SKM-1 (cell line): ENCODE data around the gene HPS3.
"Not testable (repeated sequence)": the region's sequence is repeated elsewhere in the genome, so short reads cannot be mapped to it uniquely, and the experiment has no call there.

ENCODE experiments used
- DNase-seq: peaks from one replicate; lab custom pipeline; 2025; ENCODE audit not compliant: unreplicated experiment; lab: John Stamatoyannopoulos, UW

The HPS3 gene

GRCh38 chr3:149186219-149186618 lies 56.8 kb downstream of the HPS3 start:
- no peak for DNase-seq

- DNase-seq: no peak
These were observed 57.3 kb downstream of the HPS3 start for GRCh38 chr3:149186721-149187120.

- DNase-seq: no peak
These were observed 59.1 kb downstream of the HPS3 start for GRCh38 chr3:149188494-149188893.

DNA sequence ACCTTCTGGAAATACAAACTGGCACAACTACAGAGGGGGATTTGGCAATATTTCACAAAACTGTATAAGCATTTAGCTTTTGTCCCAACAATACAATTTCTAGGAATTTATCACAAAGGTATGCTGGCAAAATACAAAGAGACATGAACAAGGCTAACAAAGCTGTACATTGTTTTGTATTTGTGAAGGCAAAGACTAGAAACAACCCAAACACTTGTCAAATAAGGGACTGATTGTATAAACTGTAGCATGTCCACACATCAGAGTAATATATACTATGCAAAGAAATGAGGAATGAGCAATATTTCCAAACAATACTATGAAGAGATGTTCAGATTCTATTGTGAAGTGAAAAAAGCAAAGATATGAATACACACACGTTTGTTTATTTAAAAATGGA lies 65.8 kb downstream of the HPS3 start:
- DNase-seq: no peak

DNA sequence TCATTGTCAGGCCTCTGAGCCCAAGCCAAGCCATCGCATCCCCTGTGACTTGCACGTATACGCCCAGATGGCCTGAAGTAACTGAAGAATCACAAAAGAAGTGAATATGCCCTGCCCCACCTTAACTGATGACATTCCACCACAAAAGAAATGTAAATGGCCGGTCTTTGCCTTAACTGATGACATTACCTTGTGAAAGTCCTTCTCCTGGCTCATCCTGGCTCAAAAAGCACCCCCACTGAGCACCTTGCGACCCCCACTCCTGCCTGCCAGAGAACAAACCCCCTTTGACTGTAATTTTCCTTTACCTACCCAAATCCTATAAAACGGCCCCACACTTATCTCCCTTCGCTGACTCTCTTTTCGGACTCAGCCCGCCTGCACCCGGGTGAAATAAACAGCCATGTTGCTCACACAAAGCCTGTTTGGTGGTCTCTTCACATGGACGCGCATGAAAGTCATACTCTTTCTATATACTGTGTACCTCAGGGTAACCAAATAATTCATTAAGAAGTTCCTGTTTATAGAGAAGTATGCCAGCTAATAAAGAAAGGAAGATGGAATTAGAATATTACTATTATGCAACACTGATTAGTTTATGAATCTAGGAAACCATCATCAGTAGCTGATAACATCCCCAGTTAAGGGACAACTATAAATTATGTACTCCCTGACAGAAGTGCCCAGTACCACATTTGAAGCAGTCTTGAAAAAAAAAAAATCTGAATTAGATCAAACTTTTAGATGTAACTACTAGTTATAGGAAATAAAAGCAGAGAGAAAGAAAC lies 67.6 kb downstream of the HPS3 start:
- not testable (repeated sequence) for DNase-seq

DNA sequence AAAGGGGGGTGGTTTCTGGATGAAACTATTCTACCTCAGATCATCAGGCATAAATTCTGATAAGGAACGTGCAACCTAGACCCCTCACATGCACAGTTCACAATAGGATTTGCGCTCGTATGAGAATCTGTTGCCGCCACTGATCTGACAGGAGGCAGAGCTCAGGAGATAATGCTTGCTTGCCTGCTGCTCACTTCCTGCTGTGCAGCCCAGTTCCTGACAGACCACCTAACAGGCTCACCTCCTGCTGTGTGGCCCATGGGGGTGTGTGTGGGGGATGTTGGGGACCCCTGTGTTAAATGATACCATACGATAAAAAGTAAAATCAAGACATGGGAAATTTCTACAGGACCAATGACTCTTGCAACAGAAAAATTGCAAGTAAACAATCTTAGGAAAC lies 68.2 kb downstream of the HPS3 start:
- no peak for DNase-seq

- DNase-seq: no peak
These were observed 69.2 kb downstream of the HPS3 start for GRCh38 chr3:149198611-149199010.

- DNase-seq: no peak
These were observed 70.0 kb downstream of the HPS3 start for GRCh38 chr3:149199474-149199873.

GRCh38 chr3:149203758-149204157 lies 74.3 kb downstream of the HPS3 start:
- peak; percentile 84 for DNase-seq

DNA sequence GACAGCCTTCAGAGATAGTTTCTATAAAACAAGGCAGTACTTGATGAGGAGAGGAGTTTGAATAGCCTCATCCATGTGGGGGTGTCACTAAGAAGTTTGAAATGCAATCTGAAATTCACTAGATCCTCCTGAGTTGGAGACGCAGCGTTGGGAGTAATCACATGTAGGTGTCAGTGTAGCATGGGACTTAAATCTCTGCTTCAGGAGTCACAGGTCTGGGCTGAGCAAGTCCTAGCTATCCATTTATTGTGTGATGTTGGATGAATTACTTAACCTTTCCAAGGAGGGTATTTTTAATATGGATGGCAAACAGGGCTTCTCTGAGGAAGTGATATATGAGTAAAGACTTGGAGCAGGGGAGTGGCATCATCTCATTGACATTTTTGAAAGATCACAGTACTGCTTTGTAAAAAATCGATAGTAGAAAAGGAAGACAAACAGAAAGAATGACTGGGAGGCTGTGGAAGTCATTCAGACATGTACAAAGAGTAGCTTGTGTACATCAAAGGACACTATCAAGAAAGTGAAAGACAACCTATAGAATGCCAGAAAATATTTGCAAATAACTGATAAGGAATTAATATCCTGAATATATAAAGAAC lies 75.1 kb downstream of the HPS3 start:
- no peak for DNase-seq

GRCh38 chr3:149207475-149207874 lies 78.0 kb downstream of the HPS3 start:
- no peak for DNase-seq

DNA sequence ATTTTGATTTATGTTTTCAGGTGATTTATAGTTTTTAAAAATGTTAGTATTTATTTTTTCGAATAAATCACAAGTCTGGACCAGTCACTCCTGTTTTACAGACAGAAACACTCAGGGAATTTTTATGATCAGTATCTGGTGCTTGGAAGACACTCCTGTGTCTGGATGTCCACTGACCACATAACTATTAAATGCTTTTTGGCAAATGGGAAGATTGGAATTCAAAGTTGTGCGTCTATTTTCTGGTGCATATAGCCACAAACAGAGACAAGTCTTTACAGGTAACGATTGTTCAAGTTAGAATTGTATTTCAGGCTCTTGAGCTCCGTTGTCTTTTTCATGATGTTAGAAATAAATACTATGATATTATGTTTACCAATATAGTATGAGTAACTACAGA lies 80.0 kb downstream of the HPS3 start:
- no peak for DNase-seq

DNA sequence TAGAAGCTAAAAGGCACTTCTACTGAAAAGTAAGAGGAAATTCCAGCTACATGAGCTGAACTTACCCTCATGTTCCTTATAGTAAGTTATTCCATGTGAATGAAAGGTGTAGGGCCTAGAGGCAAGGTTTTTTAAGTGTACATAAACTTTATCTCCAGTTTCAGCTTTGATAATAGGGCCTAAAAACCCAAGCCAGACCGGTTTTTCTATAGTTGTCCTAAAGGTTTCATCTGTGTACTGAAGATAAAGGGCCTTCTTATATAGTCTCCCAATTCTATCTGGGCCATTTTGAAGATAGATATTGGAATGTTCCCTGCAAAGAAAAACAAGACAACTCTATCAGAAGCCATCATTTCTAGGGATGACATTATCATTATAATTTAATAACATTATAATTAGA lies 82.9 kb downstream of the HPS3 start:
- DNase-seq: no peak

DNA sequence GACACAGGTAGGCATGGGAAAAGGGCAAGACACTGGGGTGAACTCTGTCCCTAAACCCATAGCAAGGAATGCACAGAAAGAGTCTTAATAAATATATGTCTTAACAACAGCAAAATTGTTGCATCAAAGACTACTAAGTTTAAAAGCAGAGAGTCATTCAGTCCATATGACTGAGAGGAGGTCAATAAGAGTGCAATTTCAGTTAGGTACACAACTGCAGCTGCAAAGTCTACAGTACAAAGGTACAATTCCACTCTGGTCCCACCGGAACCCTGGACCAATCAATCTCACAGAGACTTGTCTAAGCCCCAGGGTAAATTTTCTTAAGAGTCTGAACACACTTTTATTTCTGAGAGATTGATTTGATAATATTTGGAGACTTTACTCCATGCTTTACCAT lies 85.3 kb downstream of the HPS3 start:
- no peak for DNase-seq

GRCh38 chr3:149215515-149215914 lies 86.1 kb downstream of the HPS3 start:
- no peak for DNase-seq

DNA sequence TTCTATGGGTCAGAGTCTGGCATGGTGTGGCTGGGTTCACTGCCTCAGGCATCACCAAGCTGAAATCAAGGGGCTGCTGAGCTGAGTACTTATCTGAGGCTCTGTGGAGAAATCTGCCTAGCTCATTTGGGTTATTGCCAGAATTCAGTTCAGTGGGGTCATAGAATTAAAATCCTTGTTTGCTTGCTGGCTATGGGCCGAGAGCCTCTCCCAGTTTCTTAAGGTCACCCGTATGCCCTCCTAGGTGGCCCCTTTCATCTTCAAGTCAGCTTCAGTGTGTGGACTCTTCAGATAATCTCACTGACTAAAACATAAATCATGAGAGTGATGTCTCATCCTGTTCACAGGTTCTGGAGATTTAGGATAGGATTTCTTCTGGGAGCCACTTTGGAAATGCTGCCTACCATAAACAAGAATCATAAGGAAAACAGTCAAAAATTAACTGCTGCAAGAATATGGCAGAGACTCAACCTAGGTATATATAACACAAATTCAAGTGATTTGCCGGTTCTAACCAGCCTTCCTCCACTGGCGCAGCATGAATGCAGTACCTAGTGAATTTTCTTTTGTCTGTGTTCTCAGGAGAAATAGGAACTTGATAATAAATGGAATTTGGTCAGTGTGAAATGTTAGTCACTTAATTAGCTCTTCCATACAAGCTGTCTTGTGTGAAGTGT lies 86.9 kb downstream of the HPS3 start:
- no peak for DNase-seq

- DNase-seq: no peak
These were observed 87.9 kb downstream of the HPS3 start for GRCh38 chr3:149217347-149217746.

DNA sequence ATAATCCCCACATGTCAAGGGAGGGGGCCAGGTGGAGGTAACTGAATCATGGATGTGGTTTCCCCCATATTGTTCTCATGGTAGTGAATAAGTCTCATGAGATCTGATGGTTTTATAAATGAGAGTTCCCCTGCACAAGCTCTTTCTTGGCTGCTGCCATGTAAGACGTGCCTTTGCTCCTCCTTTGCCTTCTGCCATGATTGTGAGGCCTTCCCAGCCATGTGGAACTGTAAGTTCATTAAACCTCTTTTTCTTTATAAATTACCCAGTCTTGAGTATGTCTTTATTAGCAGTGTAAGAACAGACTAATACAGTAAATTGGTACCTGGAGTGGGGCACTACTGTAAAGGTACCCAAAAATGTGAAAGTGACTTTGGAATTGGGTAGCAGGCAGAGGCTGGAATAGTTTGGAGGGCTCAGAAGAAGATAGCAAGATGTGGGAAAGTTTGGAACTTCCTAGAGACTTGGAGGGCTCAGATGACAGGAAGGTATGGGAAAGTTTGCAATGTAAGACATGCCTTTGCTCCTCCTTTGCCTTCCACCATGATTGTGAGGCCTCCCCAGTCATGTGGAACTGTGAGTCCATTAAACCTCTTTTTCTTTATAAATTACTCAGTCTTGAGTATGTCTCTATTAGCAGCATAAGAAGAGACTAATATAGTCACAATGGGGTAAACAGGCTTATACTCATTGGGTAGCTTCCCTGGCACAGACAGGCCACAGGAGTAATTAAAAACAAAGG lies 90.1 kb downstream of the HPS3 start:
- not testable (repeated sequence) for DNase-seq

DNA sequence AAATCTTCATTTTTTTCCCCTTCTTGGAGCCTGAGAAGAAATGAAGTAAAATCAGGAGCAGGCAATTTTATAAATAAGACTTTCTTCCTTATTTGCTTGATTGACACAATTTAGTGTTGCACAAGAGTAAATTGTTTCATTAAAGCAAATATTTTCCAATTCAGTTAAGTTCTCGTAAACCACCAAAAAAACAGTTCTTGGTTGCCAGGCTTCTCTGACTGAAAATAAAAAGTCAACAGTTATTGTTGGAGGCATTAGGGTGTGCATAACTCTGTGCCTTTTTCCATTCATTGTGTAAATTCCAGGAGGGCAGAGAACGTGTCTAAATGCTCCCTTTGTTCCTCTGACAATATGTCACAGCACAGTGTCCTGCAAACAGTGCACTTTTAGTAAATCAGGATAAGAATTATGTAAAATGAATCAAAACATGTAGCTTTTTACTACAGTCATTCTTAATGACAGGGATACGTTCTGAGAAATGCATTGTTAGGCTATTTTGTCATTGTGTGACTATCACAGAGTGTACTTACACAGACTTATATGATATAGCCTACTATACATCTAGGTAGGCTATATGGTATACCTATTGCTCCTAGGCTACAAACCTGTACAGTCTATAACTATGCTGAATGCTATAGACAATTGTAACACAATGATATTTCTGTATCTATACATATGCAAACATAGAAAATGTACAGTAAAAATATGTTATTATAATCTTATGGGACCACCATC lies 92.5 kb downstream of the HPS3 start, which contains the start of gene CP:
TSS of gene CP (minus strand) at position 47 of the 735 bp plus-strand sequence. CDS start at position 10, 37 bp downstream.
- no peak for DNase-seq
